Stimulated activated CD8-positive, alpha-beta memory T cell treated with anti-CD3 and anti-CD28 coated beads, Interleukin-2, amount 100 ng/mL, for 1 hour (primary cell): ENCODE data around the gene EHD2.

ENCODE experiments used
- DNase-seq, 2 donors: peaks; one replicate each; pipeline ENCODE4 v3.0.0-alpha.2; 2020; ENCODE audit warnings: low read depth in 2 of 2

Gene EHD2

GRCh38 chr19:47691090-47691489, 22.1 kb upstream of the EHD2 start:
- DNase-seq = no peak

GRCh38 chr19:47691782-47692181, 21.4 kb upstream of the EHD2 start:
- no peak for DNase-seq

DNA sequence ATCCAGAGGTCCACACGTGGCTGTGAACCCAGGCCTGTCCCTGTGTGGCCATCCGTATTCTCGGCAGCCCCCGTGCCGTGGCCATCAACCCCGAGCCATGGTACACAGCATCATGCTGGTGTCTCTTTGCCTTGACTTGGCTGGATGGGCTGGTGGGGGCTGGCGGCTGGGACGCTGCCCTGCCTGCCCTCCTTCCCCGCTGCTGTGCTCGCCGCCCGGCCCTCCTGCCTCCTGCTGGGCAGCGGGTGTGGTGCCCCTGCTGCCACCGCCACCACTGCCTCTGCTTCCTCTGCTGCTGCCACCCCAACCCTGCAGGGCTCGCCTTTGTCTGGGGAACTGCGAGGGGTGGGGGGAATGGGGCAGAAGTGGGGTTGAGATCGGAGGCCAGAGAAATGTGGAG, 19.7 kb upstream of the EHD2 start:
- DNase-seq = no peak

DNA sequence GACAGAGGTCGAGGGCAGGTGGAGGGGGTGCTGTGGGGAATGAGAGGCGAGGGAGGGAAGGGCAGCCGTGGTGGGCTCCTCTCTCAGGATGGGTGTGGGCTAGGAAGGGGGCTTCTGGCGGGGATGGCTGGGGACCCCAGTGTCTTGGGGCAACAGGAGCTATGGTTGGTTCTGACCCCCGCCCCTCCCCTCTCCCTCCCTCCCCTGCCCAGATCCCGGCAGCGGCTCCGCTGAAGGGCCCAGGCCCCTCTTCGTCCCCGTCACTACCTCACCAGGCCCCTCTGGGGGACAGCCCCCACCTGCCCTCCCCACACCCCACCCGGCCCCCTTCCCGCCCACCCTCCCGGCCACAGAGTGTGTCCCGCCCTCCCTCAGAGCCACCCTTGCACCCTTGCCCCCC, 19.3 kb upstream of the EHD2 start:
- DNase-seq = no peak

- DNase-seq = no peak
Observed at GRCh38 chr19:47694466-47695273, 18.6 kb upstream of the EHD2 start.

GRCh38 chr19:47695533-47696262, 17.5 kb upstream of the EHD2 start:
- no peak for DNase-seq

DNA sequence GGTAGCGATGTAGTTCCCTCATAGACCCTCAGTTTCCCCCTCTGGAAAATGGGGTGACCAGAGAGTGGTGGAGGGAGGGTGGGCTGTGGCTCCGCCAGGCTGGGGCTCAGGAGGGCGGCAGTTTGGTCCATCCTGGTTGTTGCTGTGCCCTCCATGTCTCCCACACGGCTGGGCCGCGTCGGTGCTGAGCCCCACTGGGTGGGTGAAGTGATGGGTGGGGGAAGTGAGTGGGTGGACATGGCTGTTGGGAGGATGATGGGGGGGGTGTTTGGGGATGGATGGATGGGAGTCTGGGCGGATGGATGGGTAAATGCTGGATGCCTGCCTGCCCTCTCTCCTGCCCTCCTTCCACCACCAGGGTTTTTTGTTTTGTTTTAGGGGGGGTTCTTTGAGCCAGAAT, 16.6 kb upstream of the EHD2 start:
- no peak for DNase-seq

DNA sequence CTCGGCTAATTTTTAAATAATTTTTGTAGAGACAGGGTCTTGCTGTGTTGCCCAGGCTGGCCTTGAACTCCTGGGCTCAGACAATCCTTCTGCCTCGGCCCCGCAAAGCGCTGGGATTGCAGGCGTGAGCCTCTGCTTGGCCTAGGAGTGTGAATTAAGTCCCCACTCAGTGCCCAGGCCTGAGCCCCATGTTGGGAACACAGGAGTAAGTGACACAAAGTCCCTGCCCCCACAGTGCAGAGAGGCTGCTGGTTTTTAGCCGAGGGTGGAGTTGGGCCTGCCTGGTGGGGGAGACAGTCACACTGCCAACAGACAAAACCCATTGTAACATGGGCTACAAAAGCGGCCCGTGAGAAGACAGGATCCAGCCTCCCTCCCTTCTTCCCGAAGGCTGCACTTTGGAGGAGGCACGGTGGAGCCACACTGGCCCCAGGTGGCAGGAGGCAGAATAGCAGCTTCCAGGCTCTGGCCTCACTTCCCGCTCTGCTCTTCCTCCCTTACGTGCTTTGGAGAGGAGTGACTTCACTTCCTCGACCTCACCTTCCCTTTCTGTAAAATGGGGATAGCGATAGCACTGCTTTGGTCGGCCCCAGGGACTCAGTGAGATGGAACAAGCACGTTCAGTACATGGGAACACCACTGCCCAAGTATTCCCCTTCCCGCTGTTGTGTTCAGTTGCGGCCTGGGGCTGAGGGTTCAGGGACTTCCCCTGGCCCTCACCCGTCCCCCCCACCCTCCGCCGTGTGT, 15.2 kb upstream of the EHD2 start:
- peak; percentile 11 to 22 for DNase-seq

DNA sequence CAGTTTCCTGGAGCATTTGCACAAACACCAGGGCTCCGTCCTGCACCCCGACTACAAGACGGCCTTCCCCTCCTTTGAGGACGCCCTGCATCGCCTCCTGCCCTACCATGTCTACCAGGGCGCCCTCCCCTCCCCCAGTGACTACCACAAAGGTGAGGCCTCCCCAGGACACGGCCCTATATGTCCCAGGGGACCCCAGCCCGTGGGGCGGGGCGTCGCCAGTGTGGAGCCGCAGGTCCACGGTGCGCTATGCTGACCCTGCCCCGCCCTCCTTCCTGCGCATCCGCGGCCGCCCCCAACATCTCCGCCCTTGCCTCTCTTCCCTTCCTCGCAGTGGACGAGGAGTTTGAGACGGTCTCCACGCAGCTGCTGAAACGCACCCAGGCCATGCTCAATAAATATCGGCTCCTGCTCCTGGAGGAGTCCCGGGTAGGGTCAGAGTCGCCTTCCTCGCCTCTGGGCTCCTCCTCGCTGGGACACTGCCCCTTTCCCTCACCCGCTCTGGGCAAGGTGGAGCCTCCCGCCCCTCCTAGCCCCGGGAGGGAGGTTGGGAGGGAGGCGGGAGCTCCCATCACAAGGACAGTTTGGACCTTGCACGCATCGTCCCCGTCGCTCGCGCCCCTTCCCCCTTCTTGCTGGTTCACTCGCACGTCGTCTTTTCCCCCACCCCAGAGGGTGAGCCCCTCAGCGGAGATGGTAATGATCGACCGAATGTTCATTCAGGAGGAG, 14.4 kb upstream of the EHD2 start:
- DNase-seq = no peak

- DNase-seq = no peak
Observed at GRCh38 chr19:47699360-47699917, 13.8 kb upstream of the EHD2 start.

GRCh38 chr19:47700934-47701716, 12.1 kb upstream of the EHD2 start:
- no peak for DNase-seq

DNA sequence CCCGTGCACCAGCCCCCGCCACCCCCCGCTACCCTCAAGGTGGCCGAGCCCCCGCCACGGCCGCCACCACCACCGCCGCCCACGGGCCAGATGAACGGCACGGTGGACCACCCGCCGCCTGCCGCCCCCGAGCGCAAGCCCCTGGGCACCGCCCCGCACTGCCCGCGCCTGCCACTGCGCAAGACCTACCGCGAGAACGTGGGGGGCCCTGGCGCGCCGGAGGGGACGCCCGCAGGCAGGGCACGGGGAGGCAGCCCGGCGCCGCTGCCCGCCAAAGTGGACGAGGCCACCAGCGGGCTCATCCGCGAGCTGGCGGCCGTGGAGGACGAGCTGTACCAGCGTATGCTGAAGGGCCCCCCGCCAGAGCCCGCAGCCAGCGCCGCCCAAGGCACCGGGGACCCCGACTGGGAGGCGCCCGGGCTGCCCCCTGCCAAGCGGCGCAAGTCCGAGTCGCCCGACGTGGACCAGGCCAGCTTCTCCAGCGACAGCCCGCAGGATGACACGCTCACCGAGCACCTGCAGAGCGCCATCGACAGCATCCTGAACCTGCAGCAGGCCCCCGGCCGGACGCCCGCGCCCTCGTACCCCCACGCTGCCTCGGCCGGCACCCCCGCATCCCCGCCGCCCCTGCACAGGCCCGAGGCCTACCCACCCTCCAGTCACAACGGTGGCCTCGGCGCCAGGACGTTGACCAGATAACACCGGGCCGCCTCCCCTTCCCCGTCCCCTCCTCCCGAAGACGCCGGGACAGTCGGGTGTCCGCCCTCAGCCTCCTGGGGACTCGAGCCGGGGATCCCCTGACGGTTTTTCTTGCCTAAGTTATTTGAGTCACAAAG, 11.3 kb upstream of the EHD2 start:
- no peak for DNase-seq

DNA sequence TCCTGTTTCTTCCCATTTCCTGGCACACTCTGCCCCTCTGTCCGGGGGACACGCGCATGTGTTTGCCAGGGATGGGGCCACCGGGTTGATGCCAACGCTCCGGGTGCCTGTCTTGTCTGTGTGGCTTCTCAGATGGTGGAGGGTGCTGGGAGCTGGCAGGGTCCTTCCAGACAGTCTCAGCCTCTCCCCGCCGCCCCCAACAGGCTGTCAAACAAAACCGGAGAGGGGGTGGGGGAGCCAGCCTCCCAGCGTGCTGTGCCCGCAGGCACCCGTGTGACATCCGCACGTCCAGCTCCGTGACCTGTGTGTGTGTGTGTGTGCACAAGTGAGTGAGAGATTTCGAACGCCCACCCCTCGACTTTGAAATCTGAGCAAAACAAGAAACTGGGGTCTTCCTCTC, 10.6 kb upstream of the EHD2 start:
- no peak for DNase-seq

- no peak for DNase-seq
Observed at GRCh38 chr19:47703301-47703700, 9.9 kb upstream of the EHD2 start.

- no peak for DNase-seq
Observed at GRCh38 chr19:47704024-47704423, 9.2 kb upstream of the EHD2 start.

DNA sequence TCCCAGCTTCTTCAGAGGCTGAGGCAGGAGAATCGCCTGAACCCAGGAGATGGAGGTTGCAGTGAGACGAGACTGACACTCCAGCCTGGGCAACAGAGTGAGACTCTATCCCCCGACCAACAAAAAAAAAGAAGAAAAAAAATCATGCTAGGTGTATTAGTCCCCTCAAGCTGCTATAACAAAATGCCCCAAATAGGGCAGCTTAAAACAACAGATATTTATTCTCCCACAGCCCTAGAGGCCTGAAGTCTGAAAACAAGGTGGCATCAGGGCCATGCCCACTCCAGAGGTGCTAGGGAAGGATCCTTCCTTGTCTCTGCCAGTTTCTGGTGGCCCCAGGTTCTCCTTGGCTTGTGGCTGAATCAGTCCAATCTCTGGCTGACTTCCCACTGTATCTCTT, 8.6 kb upstream of the EHD2 start:
- DNase-seq = no peak

DNA sequence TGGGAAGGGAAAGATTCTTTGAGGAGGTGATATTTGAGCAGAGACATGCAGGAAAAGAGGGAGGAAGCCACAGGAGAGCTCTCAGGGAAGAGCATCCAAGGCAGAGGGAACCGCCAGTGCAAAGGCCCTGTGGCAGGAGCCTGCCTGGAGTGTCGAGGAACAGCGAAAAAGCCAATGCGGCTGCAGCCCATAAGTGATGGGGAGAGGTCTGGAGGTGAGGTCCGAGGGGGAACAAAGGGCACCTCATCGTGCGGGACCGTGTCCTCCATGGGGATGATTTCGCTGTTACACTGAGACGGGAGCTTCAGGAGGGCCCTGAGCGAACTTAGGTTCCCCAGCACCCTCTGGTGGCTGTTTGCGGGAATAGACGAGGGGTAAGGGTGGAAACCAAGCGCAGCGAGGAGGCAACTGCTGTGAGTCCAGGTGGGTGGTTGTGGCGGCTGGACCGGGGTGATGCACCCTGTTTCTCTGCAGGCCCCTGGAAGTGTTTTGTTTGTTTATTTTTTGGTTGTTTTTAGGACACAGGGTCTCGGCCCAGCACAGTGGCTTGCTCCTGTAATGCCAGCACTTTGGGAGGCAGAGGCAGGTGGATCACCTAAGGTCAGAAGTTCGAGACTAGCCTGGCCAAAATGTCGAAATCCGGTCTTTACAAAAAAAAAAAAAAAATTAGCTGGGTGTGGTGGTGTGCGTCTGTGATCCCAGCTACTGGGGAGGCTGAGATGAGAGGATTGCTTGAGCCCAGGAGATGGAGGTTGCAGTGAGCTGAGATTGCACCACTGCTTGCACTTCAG, 5.9 kb upstream of the EHD2 start:
- peak; percentile 36 to 58 for DNase-seq

- DNase-seq = no peak
Observed at GRCh38 chr19:47711652-47712242, 1.5 kb upstream of the EHD2 start.

GRCh38 chr19:47714339-47714738, 1.1 kb downstream of the EHD2 start:
- no peak for DNase-seq
